K562 (cell line): ENCODE data around the gene GRPEL2. TPM values are rescaled to one million over a fixed set of nuclear protein-coding genes. Genes with fewer than 3 reads are reported as not detected.
A peak's percentile ranks its signal among the peaks of the same experiment; 100 is the strongest.

ENCODE experiments used
- BRCA1 ChIP-seq, 2 experiments: fragments of 450-650 bp in 1 of 2; sonication (generic) in 1 of 2; formaldehyde crosslinking in 1 of 2; IDR thresholded peaks; 2 replicates each; pipeline versions ENCODE4 v1.5.0 to v1.6.1; 2017 to 2020; ENCODE audit warnings: mild to moderate bottlenecking in 1 of 2, missing genetic modification reagents in 1 of 2
- CEBPG ChIP-seq, 3 experiments: fragments of 200-800 bp in 1 of 3; sonication (Bioruptor generic) in 1 of 3; sonication (generic) in 1 of 3; formaldehyde crosslinking in 1 of 3; IDR thresholded peaks in 2 of 3; conservative IDR thresholded peaks in 1 of 3; 2 replicates each; pipeline versions ENCODE4 v1.6.1 to v1.8.0; 2016 to 2022; ENCODE audit warnings: missing compliant biosample characterization in 2 of 3, missing genetic modification characterization in 2 of 3, mild to moderate bottlenecking in 1 of 3, missing genetic modification reagents in 1 of 3
- E2F8 ChIP-seq: fragments of 450-650 bp; IDR thresholded peaks from 2 replicates; pipeline ENCODE4 v1.7.1; 2018; ENCODE audit warnings: mild to moderate bottlenecking, low read depth; ENCODE audit not compliant: partially characterized antibody
- HIVEP1 ChIP-seq: fragments of 250-450 bp; sonication (Bioruptor Pico); IDR thresholded peaks from 2 replicates; pipeline ENCODE4 v1.4.0; 2020; ENCODE audit warnings: mild to moderate bottlenecking
- KAT8 ChIP-seq: fragments of 450-650 bp; IDR thresholded peaks from 2 replicates; pipeline ENCODE4 v1.6.1; 2016; ENCODE audit warnings: low read depth, mild to moderate bottlenecking
- MLLT1 ChIP-seq, 2 experiments: fragments of 450-650 bp; IDR thresholded peaks; 2 replicates each; pipeline ENCODE4 v1.6.1; 2016
- NCOA6 ChIP-seq: fragments of 450-650 bp; IDR thresholded peaks from 2 replicates; pipeline ENCODE4 v1.6.1; 2017; ENCODE audit warnings: mild to moderate bottlenecking
- PHF20 ChIP-seq: fragments of 450-650 bp; IDR thresholded peaks from 2 replicates; pipeline ENCODE4 v1.6.1; 2018; ENCODE audit not compliant: partially characterized antibody
- RERE ChIP-seq: sonication (generic); formaldehyde crosslinking; IDR thresholded peaks from 2 replicates; pipeline ENCODE4 v1.8.0; 2023; ENCODE audit warnings: missing genetic modification reagents, mild to moderate bottlenecking, borderline replicate concordance
- SMAD2 ChIP-seq: fragments of 150-350 bp; IDR thresholded peaks from 2 replicates; pipeline ENCODE4 v1.6.1; 2014; ENCODE audit warnings: low read depth, mild to moderate bottlenecking, low read length
- SNRNP70 ChIP-seq: fragments of 200-400 bp; formaldehyde crosslinking; optimal IDR thresholded peaks from 2 replicates; pipeline ENCODE3; 2017; ENCODE audit warnings: low read depth, low read length
- ZHX1 ChIP-seq: fragments of 150-350 bp; conservative IDR thresholded peaks from 2 replicates; pipeline ENCODE4 v1.6.1; 2014; ENCODE audit warnings: low read length
- ZNF41 ChIP-seq: fragments of 250-450 bp; sonication (Bioruptor Pico); conservative IDR thresholded peaks from 2 replicates; pipeline ENCODE4 v1.4.0; 2020; ENCODE audit warnings: mild to moderate bottlenecking
- ZNF436 ChIP-seq: fragments of 250-450, 450-650 bp; sonication (Bioruptor Pico); formaldehyde crosslinking; IDR thresholded peaks from 2 replicates; pipeline ENCODE4 v1.7.0; 2020; ENCODE audit warnings: mild to moderate bottlenecking
- ZNF586 ChIP-seq: fragments of 450-650 bp; formaldehyde crosslinking; conservative IDR thresholded peaks from 2 replicates; pipeline ENCODE4 v1.4.0; 2020; ENCODE audit warnings: mild to moderate bottlenecking, moderate library complexity
- polyA plus RNA-seq, 8 experiments: library from polyadenylated mRNA; depleted of rRNA in 4 of 8; stranded (reverse) in 5 of 8; unstranded in 3 of 8; fragments of >200 nt; fragmentation: Nextera tagmentation in 2 of 8; fragmentation: Illumina TruSeq in 1 of 8; extraction: Ambion mirVana in 2 of 8; extraction: Trizol in 1 of 8; gene quantifications; 2 replicates each; pipeline versions ENCODE4 v1.2.1 to v1.2.3, GENCODE V29; 2011 to 2014; ENCODE audit warnings: inconsistent platforms in 1 of 8, missing spikeins in 1 of 8
- total RNA-seq, 7 experiments: library from RNA; depleted of rRNA in 6 of 7; stranded (reverse); fragments of >200 nt in 6 of 7; fragmentation: Illumina TruSeq in 2 of 7; extraction: Trizol in 2 of 7; gene quantifications; 2 replicates each; pipeline versions ENCODE4 v1.2.1 to v1.2.3, GENCODE V29; 2011 to 2021; ENCODE audit warnings: low replicate concordance in 1 of 7

GRPEL2 gene
- total and polyA plus RNA-seq, 9 of the 15 experiments (the other 6 are each of a cell fraction or from before 2014, with no cell fraction given), result 11.2 to 40.5 (median 25.8) TPM

GRCh38 chr5:149320791-149321330, 24.4 kb upstream of the GRPEL2 start (continued):
- TF ChIP-seq PHF20 (peak; percentile 56), ZHX1 (no peak), MLLT1 (IDR thresholded peaks at IDR 0.05) (peak; percentile 14 to 25; a peak in 1 of 4 replicates), ZNF41 (CRISPR knock-in tag) (no peak), RERE (no peak), NCOA6 (no peak), E2F8 (no peak), ZNF586 (CRISPR knock-in tag) (no peak), SMAD2 (no peak), BRCA1 (IDR thresholded peaks at IDR 0.05) (no peak), BRCA1 (CRISPR knock-in tag; IDR thresholded peaks at IDR 0.05) (no peak), ZNF436 (CRISPR knock-in tag) (no peak), CEBPG (CRISPR knock-in tag; IDR thresholded peaks at IDR 0.05) (no peak), CEBPG (tag; conservative IDR thresholded peaks at IDR 0.05 in 1 of 2, IDR thresholded peaks at IDR 0.05 in 1 of 2) (no peak), SNRNP70 (no peak), HIVEP1 (CRISPR knock-in tag) (no peak), KAT8 (no peak)
